GM18951 (cell line): ENCODE measurements around the gene WASHC4.

Source experiments
- POLR2A ChIP-seq: IDR thresholded peaks from 4 replicates; pipeline ENCODE4 v1.6.1; 2011; ENCODE audit warnings: mild to moderate bottlenecking; ENCODE audit not compliant: insufficient read length, insufficient read depth; ENCODE audit errors: extremely low read depth
- in situ Hi-C: fragments of 300-500 bp; cut with MboI; formaldehyde crosslinking; loops from one replicate; pipeline ENCODE4 v1.12.0; 2022; ENCODE audit warnings: low sequenced_read_pairs, mixed read lengths, inconsistent platforms; ENCODE audit not compliant: unreplicated experiment

The WASHC4 gene

GRCh38 chr12:105104762-105105161 lies 2.8 kb upstream of the WASHC4 start:
- in situ Hi-C loops = no loop called here

GRCh38 chr12:105106621-105107020 lies 910 bp upstream of the WASHC4 start:
- in situ Hi-C loops = no loop called here
- no peak for TF ChIP-seq POLR2A

More at GRCh38 chr12:105104762-105105161, 2.8 kb upstream of the WASHC4 start:
- TF ChIP-seq POLR2A = no peak

- in situ Hi-C loops = no loop called here
- no peak for TF ChIP-seq POLR2A
Measured at GRCh38 chr12:105107171-105107493, 399 bp upstream of the WASHC4 start.

GRCh38 chr12:105109465-105110212 lies 2.1 kb downstream of the WASHC4 start:
- TF ChIP-seq POLR2A = peak; percentile 22
- in situ Hi-C loops = no loop called here

GRCh38 chr12:105110851-105111250 lies 3.3 kb downstream of the WASHC4 start:
- in situ Hi-C loops = no loop called here
- no peak for TF ChIP-seq POLR2A

GRCh38 chr12:105113094-105113493 lies 5.6 kb downstream of the WASHC4 start:
- TF ChIP-seq POLR2A = no peak
- in situ Hi-C loops = no loop called here

- no peak for TF ChIP-seq POLR2A
- in situ Hi-C loops = no loop called here
Measured at GRCh38 chr12:105116969-105117368, 9.4 kb downstream of the WASHC4 start.

- in situ Hi-C loops = no loop called here
- no peak for TF ChIP-seq POLR2A
Measured at GRCh38 chr12:105120551-105120950, 13.0 kb downstream of the WASHC4 start.

- in situ Hi-C loops = no loop called here
- no peak for TF ChIP-seq POLR2A
Measured at GRCh38 chr12:105138248-105138647, 30.7 kb downstream of the WASHC4 start.

GRCh38 chr12:105141320-105141922 lies 33.9 kb downstream of the WASHC4 start:
- TF ChIP-seq POLR2A = no peak
- in situ Hi-C loops = no loop called here

- in situ Hi-C loops = no loop called here
- TF ChIP-seq POLR2A = no peak
Measured at GRCh38 chr12:105142259-105142658, 34.7 kb downstream of the WASHC4 start.

- TF ChIP-seq POLR2A = no peak
Measured at GRCh38 chr12:105156260-105156659, 48.7 kb downstream of the WASHC4 start.

GRCh38 chr12:105157606-105158005 lies 50.1 kb downstream of the WASHC4 start:
- in situ Hi-C loops = no loop called here
- TF ChIP-seq POLR2A = no peak

More at GRCh38 chr12:105156260-105156659, 48.7 kb downstream of the WASHC4 start:
- in situ Hi-C loops = no loop called here

- in situ Hi-C loops = no loop called here
- TF ChIP-seq POLR2A = no peak
Measured at GRCh38 chr12:105158876-105159275, 51.3 kb downstream of the WASHC4 start.
